Measurements from ENCODE around the gene CDK5.

Gene CDK5

GRCh38 chr7:151065516-151065915 lies 7.8 kb upstream of the CDK5 start:
- no peak for TF ChIP-seq TAF1 (IDR thresholded peaks at IDR 0.05; ENCODE audit: low read depth, low read length)
- no peak for TF ChIP-seq POLR2A (IDR thresholded peaks at IDR 0.05; ENCODE audit: low read depth, low read length)
- TF ChIP-seq PAX5 (IDR thresholded peaks at IDR 0.05; ENCODE audit: insufficient read depth, low read length, severe bottlenecking) = no peak
- TF ChIP-seq SPI1 (IDR thresholded peaks at IDR 0.05; ENCODE audit: low read depth, low read length) = no peak
- no peak for TF ChIP-seq POLR2AphosphoS5 (IDR thresholded peaks at IDR 0.05; ENCODE audit: low read depth, low read length)
- no peak for TF ChIP-seq POU2F2 (IDR thresholded peaks at IDR 0.05; ENCODE audit: low read depth, low read length)
- FAIRE-seq (no peak), DNase-seq (ENCODE audit: insufficient read length, low spot score) (no peak)

GRCh38 chr7:151064993-151065392 lies 7.3 kb upstream of the CDK5 start:
- no peak for TF ChIP-seq POLR2A (IDR thresholded peaks at IDR 0.05; ENCODE audit: low read depth, low read length)
- TF ChIP-seq PAX5 (IDR thresholded peaks at IDR 0.05; ENCODE audit: insufficient read depth, low read length, severe bottlenecking) = no peak
- TF ChIP-seq POU2F2 (IDR thresholded peaks at IDR 0.05; ENCODE audit: low read depth, low read length) = no peak
- TF ChIP-seq TAF1 (IDR thresholded peaks at IDR 0.05; ENCODE audit: low read depth, low read length) = no peak
- no peak for FAIRE-seq

GRCh38 chr7:151064454-151064853 lies 6.8 kb upstream of the CDK5 start:
- TF ChIP-seq TAF1 (IDR thresholded peaks at IDR 0.05; ENCODE audit: low read depth, low read length) (no peak), SPI1 (IDR thresholded peaks at IDR 0.05; ENCODE audit: low read depth, low read length) (no peak), POLR2A (IDR thresholded peaks at IDR 0.05; ENCODE audit: low read depth, low read length) (no peak), POLR2AphosphoS5 (IDR thresholded peaks at IDR 0.05; ENCODE audit: low read depth, low read length) (no peak), PAX5 (IDR thresholded peaks at IDR 0.05; ENCODE audit: insufficient read depth, low read length, severe bottlenecking) (no peak), POU2F2 (IDR thresholded peaks at IDR 0.05; ENCODE audit: low read depth, low read length) (no peak)
- FAIRE-seq = no peak
- DNase-seq (ENCODE audit: insufficient read length, low spot score) = no peak

More at GRCh38 chr7:151064993-151065392, 7.3 kb upstream of the CDK5 start:
- no peak for DNase-seq (ENCODE audit: insufficient read length, low spot score)

GRCh38 chr7:151063212-151063561 lies 5.5 kb upstream of the CDK5 start:
- FAIRE-seq = no peak
- TF ChIP-seq TAF1 (IDR thresholded peaks at IDR 0.05; ENCODE audit: low read depth, low read length) (no peak), PAX5 (IDR thresholded peaks at IDR 0.05; ENCODE audit: insufficient read depth, low read length, severe bottlenecking) (no peak), POLR2AphosphoS5 (IDR thresholded peaks at IDR 0.05; ENCODE audit: low read depth, low read length) (no peak), POU2F2 (IDR thresholded peaks at IDR 0.05; ENCODE audit: low read depth, low read length) (no peak), POLR2A (IDR thresholded peaks at IDR 0.05; ENCODE audit: low read depth, low read length) (no peak), SPI1 (IDR thresholded peaks at IDR 0.05; ENCODE audit: low read depth, low read length) (no peak)
- DNase-seq (ENCODE audit: insufficient read length, low spot score) = no peak

GRCh38 chr7:151062399-151063211 lies 4.9 kb upstream of the CDK5 start:
- DNase-seq (ENCODE audit: insufficient read length, low spot score) (no peak), FAIRE-seq (no peak)
- TF ChIP-seq PAX5 (IDR thresholded peaks at IDR 0.05; ENCODE audit: insufficient read depth, low read length, severe bottlenecking) (no peak), SPI1 (IDR thresholded peaks at IDR 0.05; ENCODE audit: low read depth, low read length) (no peak), POLR2AphosphoS5 (IDR thresholded peaks at IDR 0.05; ENCODE audit: low read depth, low read length) (no peak), POU2F2 (IDR thresholded peaks at IDR 0.05; ENCODE audit: low read depth, low read length) (no peak), TAF1 (IDR thresholded peaks at IDR 0.05; ENCODE audit: low read depth, low read length) (no peak), POLR2A (IDR thresholded peaks at IDR 0.05; ENCODE audit: low read depth, low read length) (no peak)

- TF ChIP-seq POLR2A (IDR thresholded peaks at IDR 0.05; ENCODE audit: low read depth, low read length) = no peak
- TF ChIP-seq POLR2AphosphoS5 (IDR thresholded peaks at IDR 0.05; ENCODE audit: low read depth, low read length) = no peak
- no peak for TF ChIP-seq SPI1 (IDR thresholded peaks at IDR 0.05; ENCODE audit: low read depth, low read length)
- no peak for TF ChIP-seq PAX5 (IDR thresholded peaks at IDR 0.05; ENCODE audit: insufficient read depth, low read length, severe bottlenecking)
- no peak for TF ChIP-seq POU2F2 (IDR thresholded peaks at IDR 0.05; ENCODE audit: low read depth, low read length)
- TF ChIP-seq TAF1 (IDR thresholded peaks at IDR 0.05; ENCODE audit: low read depth, low read length) = no peak
- no peak for DNase-seq (ENCODE audit: insufficient read length, low spot score)
- FAIRE-seq = no peak
Observed at GRCh38 chr7:151062111-151062398, 4.4 kb upstream of the CDK5 start.

- TF ChIP-seq POLR2A (IDR thresholded peaks at IDR 0.05; ENCODE audit: low read depth, low read length) (no peak), SPI1 (IDR thresholded peaks at IDR 0.05; ENCODE audit: low read depth, low read length) (no peak), POLR2AphosphoS5 (IDR thresholded peaks at IDR 0.05; ENCODE audit: low read depth, low read length) (no peak), PAX5 (IDR thresholded peaks at IDR 0.05; ENCODE audit: insufficient read depth, low read length, severe bottlenecking) (no peak), TAF1 (IDR thresholded peaks at IDR 0.05; ENCODE audit: low read depth, low read length) (no peak), POU2F2 (IDR thresholded peaks at IDR 0.05; ENCODE audit: low read depth, low read length) (no peak)
- DNase-seq (ENCODE audit: insufficient read length, low spot score) = no peak
- no peak for FAIRE-seq
Observed at GRCh38 chr7:151061213-151062110, 3.8 kb upstream of the CDK5 start.

- FAIRE-seq = no peak
- no peak for DNase-seq (ENCODE audit: insufficient read length, low spot score)
- no peak for TF ChIP-seq PAX5 (IDR thresholded peaks at IDR 0.05; ENCODE audit: insufficient read depth, low read length, severe bottlenecking)
- no peak for TF ChIP-seq TAF1 (IDR thresholded peaks at IDR 0.05; ENCODE audit: low read depth, low read length)
- TF ChIP-seq POLR2AphosphoS5 (IDR thresholded peaks at IDR 0.05; ENCODE audit: low read depth, low read length) = no peak
- no peak for TF ChIP-seq POU2F2 (IDR thresholded peaks at IDR 0.05; ENCODE audit: low read depth, low read length)
- no peak for TF ChIP-seq SPI1 (IDR thresholded peaks at IDR 0.05; ENCODE audit: low read depth, low read length)
- no peak for TF ChIP-seq POLR2A (IDR thresholded peaks at IDR 0.05; ENCODE audit: low read depth, low read length)
Observed at GRCh38 chr7:151060416-151061212, 2.9 kb upstream of the CDK5 start.

- no peak for TF ChIP-seq PAX5 (IDR thresholded peaks at IDR 0.05; ENCODE audit: insufficient read depth, low read length, severe bottlenecking)
- TF ChIP-seq POU2F2 (IDR thresholded peaks at IDR 0.05; ENCODE audit: low read depth, low read length) = no peak
- TF ChIP-seq POLR2A (IDR thresholded peaks at IDR 0.05; ENCODE audit: low read depth, low read length) = no peak
- TF ChIP-seq TAF1 (IDR thresholded peaks at IDR 0.05; ENCODE audit: low read depth, low read length) = no peak
- TF ChIP-seq SPI1 (IDR thresholded peaks at IDR 0.05; ENCODE audit: low read depth, low read length) = no peak
- no peak for TF ChIP-seq POLR2AphosphoS5 (IDR thresholded peaks at IDR 0.05; ENCODE audit: low read depth, low read length)
- FAIRE-seq (no peak), DNase-seq (ENCODE audit: insufficient read length, low spot score) (no peak)
Observed at GRCh38 chr7:151060113-151060415, 2.4 kb upstream of the CDK5 start.
